Raji (cell line): ENCODE measurements around the gene NIN.

Source experiments
- POLR2A ChIP-seq: IDR thresholded peaks from 2 replicates; pipeline ENCODE4 v1.6.1; 2011; ENCODE audit warnings: low read depth, low read length, control low read depth; ENCODE audit not compliant: insufficient read depth

Gene NIN

GRCh38 chr14:50830932-50831725, at the start of gene NIN:
NIN (minus strand) TSS chr14:50831162; CDS start chr14:50822056, 9,106 bp downstream.
- peak; percentile 63 for TF ChIP-seq POLR2A

- TF ChIP-seq POLR2A: no peak
Observed at GRCh38 chr14:50875359-50876070, 44.6 kb upstream of the NIN start.

GRCh38 chr14:50874757-50875156, 43.8 kb upstream of the NIN start:
- no peak for TF ChIP-seq POLR2A

GRCh38 chr14:50871914-50872732, 41.2 kb upstream of the NIN start, which contains the start of gene ABHD12B:
ABHD12B (plus strand) TSS chr14:50872053; CDS start chr14:50872175, 122 bp downstream.
- no peak for TF ChIP-seq POLR2A

- TF ChIP-seq POLR2A: no peak
Observed at GRCh38 chr14:50871228-50871627, 40.3 kb upstream of the NIN start.

- TF ChIP-seq POLR2A: no peak
Observed at GRCh38 chr14:50865391-50866076, 34.6 kb upstream of the NIN start.

GRCh38 chr14:50864946-50865345, 34.0 kb upstream of the NIN start:
- TF ChIP-seq POLR2A: no peak

GRCh38 chr14:50864237-50864636, 33.3 kb upstream of the NIN start:
- no peak for TF ChIP-seq POLR2A

GRCh38 chr14:50862036-50862570, 31.1 kb upstream of the NIN start:
- TF ChIP-seq POLR2A: no peak

- no peak for TF ChIP-seq POLR2A
Observed at GRCh38 chr14:50860478-50861086, 29.6 kb upstream of the NIN start.

GRCh38 chr14:50859296-50859624, 28.3 kb upstream of the NIN start:
- no peak for TF ChIP-seq POLR2A

- no peak for TF ChIP-seq POLR2A
Observed at GRCh38 chr14:50856660-50857059, 25.7 kb upstream of the NIN start.

GRCh38 chr14:50855558-50855957, 24.6 kb upstream of the NIN start:
- TF ChIP-seq POLR2A: no peak

- TF ChIP-seq POLR2A: no peak
Observed at GRCh38 chr14:50854521-50854920, 23.6 kb upstream of the NIN start.

- TF ChIP-seq POLR2A: no peak
Observed at GRCh38 chr14:50853891-50854290, 22.9 kb upstream of the NIN start.
